Regular cardiac myocyte (primary cell): ENCODE results near the gene GTF2E1. TPM values are rescaled to one million over a fixed set of nuclear protein-coding genes. Genes with fewer than 3 reads are reported as not detected.

Source experiments
- total RNA-seq: library from RNA; depleted of rRNA; stranded (reverse); fragments of >200 nt; gene quantifications from 2 replicates; pipeline ENCODE4 v1.2.3, GENCODE V29; 2014

Gene GTF2E1
- total RNA-seq, result 17.2 and 31.1 TPM in 2 replicates

GRCh38 chr3:120742198-120742848, at the start of gene GTF2E1, which contains the start of gene RABL3:
Gene GTF2E1 (plus strand): TSS chr3:120742744. CDS start chr3:120750553, 7,809 bp downstream.
Gene RABL3 (minus strand): TSS chr3:120742516. CDS start chr3:120742507, 9 bp downstream.

Other genes starting within 250 kb of the GTF2E1 start
- 19.7 and 27.1 TPM in 2 replicates for gene NDUFB4, start 146.4 kb upstream of the GTF2E1 start, total RNA-seq
- 1.7 and 2.5 TPM in 2 replicates for gene HGD, start 60.5 kb upstream of the GTF2E1 start, total RNA-seq
- gene RABL3, start 228 bp upstream of the GTF2E1 start, total RNA-seq, result 17.2 and 17.4 TPM in 2 replicates
- gene STXBP5L, start 165.5 kb downstream of the GTF2E1 start, total RNA-seq, result under 0.01 TPM in 1 of 2 replicates, not detected in the other